Daoy (cell line): ENCODE data around the gene ENOX1. TPM values are rescaled to one million over a fixed set of nuclear protein-coding genes. Genes with fewer than 3 reads are reported as not detected.

Source experiments
- DNase-seq: peaks from one replicate; pipeline ENCODE4 v3.0.0-alpha.2; 2015; ENCODE audit warnings: low read depth
- total RNA-seq: library from RNA; depleted of rRNA; stranded (reverse); fragments of >200 nt; shearing (Covaris generic); gene quantifications from 2 replicates; pipeline ENCODE4 v1.2.3, GENCODE V29; 2014

Gene ENOX1
- total RNA-seq, 1 experiment from 2014 or later, result 0.69 TPM

- DNase-seq, result no peak
Measured at GRCh38 chr13:43546251-43546650, 240.5 kb downstream of the ENOX1 start.

- no peak for DNase-seq
Measured at GRCh38 chr13:43545317-43545874, 241.4 kb downstream of the ENOX1 start.

- no peak for DNase-seq
Measured at GRCh38 chr13:43544631-43545030, 242.1 kb downstream of the ENOX1 start.

GRCh38 chr13:43544011-43544410, 242.8 kb downstream of the ENOX1 start:
- peak; percentile 17 for DNase-seq

- no peak for DNase-seq
Measured at GRCh38 chr13:43543331-43543730, 243.4 kb downstream of the ENOX1 start.

GRCh38 chr13:43537124-43537523, 249.6 kb downstream of the ENOX1 start:
- DNase-seq, result no peak

GRCh38 chr13:43529796-43530195, 257.0 kb downstream of the ENOX1 start:
- DNase-seq, result no peak

GRCh38 chr13:43528992-43529391, 257.8 kb downstream of the ENOX1 start:
- DNase-seq, result peak; percentile 4

GRCh38 chr13:43522788-43523187, 264.0 kb downstream of the ENOX1 start:
- no peak for DNase-seq

- no peak for DNase-seq
Measured at GRCh38 chr13:43520351-43520750, 266.4 kb downstream of the ENOX1 start.

- no peak for DNase-seq
Measured at GRCh38 chr13:43518833-43519232, 267.9 kb downstream of the ENOX1 start.

GRCh38 chr13:43516401-43516833, 270.4 kb downstream of the ENOX1 start:
- no peak for DNase-seq

- no peak for DNase-seq
Measured at GRCh38 chr13:43515531-43515930, 271.2 kb downstream of the ENOX1 start.

GRCh38 chr13:43514311-43514710, 272.5 kb downstream of the ENOX1 start:
- no peak for DNase-seq

GRCh38 chr13:43512221-43512620, 274.6 kb downstream of the ENOX1 start:
- no peak for DNase-seq

GRCh38 chr13:43510956-43511901, 275.5 kb downstream of the ENOX1 start:
- DNase-seq, result no peak

GRCh38 chr13:43495732-43496131, 291.0 kb downstream of the ENOX1 start:
- DNase-seq, result no peak

- no peak for DNase-seq
Measured at GRCh38 chr13:43494206-43494605, 292.6 kb downstream of the ENOX1 start.

- no peak for DNase-seq
Measured at GRCh38 chr13:43493496-43494000, 293.2 kb downstream of the ENOX1 start.

GRCh38 chr13:43492745-43493144, 294.0 kb downstream of the ENOX1 start:
- DNase-seq, result no peak

- DNase-seq, result no peak
Measured at GRCh38 chr13:43492311-43492710, 294.5 kb downstream of the ENOX1 start.

GRCh38 chr13:43489233-43489632, 297.5 kb downstream of the ENOX1 start:
- DNase-seq, result no peak

GRCh38 chr13:43487885-43488284, 298.9 kb downstream of the ENOX1 start:
- no peak for DNase-seq
